Measurements from ENCODE around the gene CD83.

GRCh38 chr6:14178083-14178445 is 60.5 kb downstream of the CD83 start:
- TF ChIP-seq CTCF (IDR thresholded peaks at IDR 0.05), result no peak
- TF ChIP-seq EZH2 (IDR thresholded peaks at IDR 0.05; ENCODE audit: borderline replicate concordance, insufficient read depth, low read depth, low read length, poor library complexity, severe bottlenecking), result no peak

Measured in B cell (primary cell).